M059J (cell line): ENCODE measurements around the gene ANXA2. TPM values are rescaled to one million over a fixed set of nuclear protein-coding genes. Genes with fewer than 3 reads are reported as not detected.
"Not testable (repeated sequence)": the region's sequence is repeated elsewhere in the genome, so short reads cannot be mapped to it uniquely, and the experiment has no call there.

Source experiments
- DNase-seq: peaks from one replicate; pipeline ENCODE4 v3.0.0-alpha.2; 2012; ENCODE audit warnings: low read depth
- total RNA-seq: library from RNA; depleted of rRNA; stranded (reverse); fragments of >200 nt; shearing (Covaris generic); gene quantifications from 2 replicates; pipeline ENCODE4 v1.2.3, GENCODE V29; 2014

Gene ANXA2
- total RNA-seq, 1 experiment from 2014 or later: 2,950 TPM

DNA sequence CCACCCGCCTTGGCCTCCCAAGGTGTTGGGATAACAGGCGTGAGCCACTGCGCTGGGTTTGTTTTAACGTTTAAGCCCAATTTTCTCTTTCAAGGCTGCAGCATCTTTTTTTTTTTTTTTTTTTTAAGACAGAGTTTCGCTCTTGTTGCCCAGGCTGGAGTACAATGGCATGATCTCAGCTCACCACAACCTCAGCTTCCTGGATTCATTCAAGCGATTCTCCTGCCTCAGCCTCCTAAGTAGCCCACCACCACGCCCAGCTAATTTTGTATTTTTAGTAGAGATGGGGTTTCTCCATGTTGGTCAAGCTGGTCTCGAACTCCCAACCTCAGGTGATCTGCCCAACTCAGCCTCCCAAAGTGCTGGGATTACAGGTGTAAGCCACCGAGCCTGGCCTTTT, 12.6 kb upstream of the ANXA2 start:
- not testable (repeated sequence) for DNase-seq

- peak; percentile 79 for DNase-seq
These were observed 10.7 kb upstream of the ANXA2 start for GRCh38 chr15:60408463-60408981.

GRCh38 chr15:60407415-60407805, 9.6 kb upstream of the ANXA2 start:
- peak; percentile 82 for DNase-seq

- no peak for DNase-seq
These were observed 9.0 kb upstream of the ANXA2 start for GRCh38 chr15:60406513-60407414.

- no peak for DNase-seq
These were observed 7.6 kb upstream of the ANXA2 start for GRCh38 chr15:60405399-60405798.

DNA sequence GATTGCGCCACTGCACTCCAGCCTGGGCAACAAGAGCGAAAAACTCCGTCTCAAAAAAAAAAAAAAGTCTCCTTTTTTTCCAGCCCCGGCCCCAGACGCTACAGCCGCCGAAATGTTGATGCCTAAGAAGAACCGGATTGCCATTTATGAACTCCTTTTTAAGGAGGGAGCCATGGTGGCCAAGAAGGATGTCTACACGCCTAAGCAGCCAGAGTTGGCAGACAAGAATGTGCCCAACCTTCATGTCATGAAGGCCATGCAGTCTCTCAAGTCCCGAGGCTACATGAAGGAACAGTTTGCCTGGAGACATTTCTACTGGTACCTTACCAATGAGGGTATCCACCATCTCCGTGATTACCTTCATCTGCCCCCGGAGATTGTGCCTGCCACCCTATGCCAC, 6.6 kb upstream of the ANXA2 start:
- DNase-seq: not testable (repeated sequence)

GRCh38 chr15:60400944-60401343, 3.2 kb upstream of the ANXA2 start:
- DNase-seq: no peak

DNA sequence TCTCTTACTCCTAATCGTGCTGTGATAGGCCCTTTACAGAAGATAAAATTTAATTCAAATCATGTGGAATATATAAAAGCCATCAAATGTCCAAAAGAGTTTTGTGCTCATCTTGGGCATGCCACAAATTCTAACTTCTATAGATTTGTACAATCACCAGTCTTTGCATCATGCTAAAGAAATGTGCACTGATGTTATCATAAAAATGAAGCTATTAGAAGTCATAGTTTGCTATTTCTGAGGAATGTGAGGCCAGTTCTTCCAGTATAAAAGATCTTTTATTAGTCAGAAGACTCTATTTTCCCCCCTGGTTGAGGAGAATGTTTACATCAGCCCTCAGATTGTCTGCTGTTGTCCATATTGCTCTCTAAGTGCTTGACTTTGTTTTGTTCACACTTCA, 2.1 kb upstream of the ANXA2 start:
- peak; percentile 60 for DNase-seq

- no peak for DNase-seq
These were observed 1.6 kb upstream of the ANXA2 start for GRCh38 chr15:60399246-60399915.

GRCh38 chr15:60396958-60397771, 621 bp downstream of the ANXA2 start:
- peak; percentile 83 for DNase-seq

- peak; percentile 44 for DNase-seq
These were observed 1.2 kb downstream of the ANXA2 start for GRCh38 chr15:60396560-60396957.

DNA sequence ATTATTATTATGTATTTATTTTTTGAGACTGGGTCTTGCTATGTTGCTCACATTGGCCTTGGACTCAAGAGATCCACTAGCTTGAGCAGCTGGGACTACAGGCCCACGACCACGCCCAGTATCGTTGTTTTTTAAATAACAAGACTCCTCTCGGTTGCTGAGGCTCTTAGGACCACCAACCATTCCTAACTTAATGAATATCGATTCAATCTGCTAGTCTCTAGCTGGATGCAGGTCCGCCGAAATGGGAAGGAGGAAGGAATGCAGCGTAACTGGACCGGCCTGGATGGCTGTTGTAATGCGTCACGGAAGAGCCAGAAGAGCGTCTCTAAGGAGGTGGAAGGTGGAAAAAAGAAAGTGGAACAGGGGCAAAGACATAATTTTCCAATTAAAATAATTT, 1.7 kb downstream of the ANXA2 start:
- DNase-seq: no peak

- no peak for DNase-seq
These were observed 2.3 kb downstream of the ANXA2 start for GRCh38 chr15:60395276-60396011.

DNA sequence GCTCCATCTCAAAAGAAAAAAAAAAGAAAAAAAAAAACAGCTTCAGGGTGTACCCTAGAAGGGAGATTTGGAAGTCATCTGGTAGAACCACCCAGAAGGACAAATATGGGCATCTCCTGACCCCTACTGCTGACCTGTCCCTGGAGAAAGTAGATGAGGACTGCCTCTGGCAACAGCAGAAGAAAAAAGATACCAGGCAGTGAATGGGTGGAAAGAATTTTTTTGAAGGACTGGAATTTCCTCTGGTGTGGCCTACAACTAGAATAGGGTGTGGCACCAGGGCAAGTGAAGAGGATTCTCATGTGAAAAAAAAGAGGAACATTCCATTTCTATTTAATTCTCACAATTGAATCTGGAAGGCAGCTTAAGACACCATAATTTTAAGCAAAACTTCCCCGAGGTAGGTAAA, 3.1 kb downstream of the ANXA2 start:
- DNase-seq: peak; percentile 67

GRCh38 chr15:60392986-60393790, 4.6 kb downstream of the ANXA2 start:
- DNase-seq: peak; percentile 99

DNA sequence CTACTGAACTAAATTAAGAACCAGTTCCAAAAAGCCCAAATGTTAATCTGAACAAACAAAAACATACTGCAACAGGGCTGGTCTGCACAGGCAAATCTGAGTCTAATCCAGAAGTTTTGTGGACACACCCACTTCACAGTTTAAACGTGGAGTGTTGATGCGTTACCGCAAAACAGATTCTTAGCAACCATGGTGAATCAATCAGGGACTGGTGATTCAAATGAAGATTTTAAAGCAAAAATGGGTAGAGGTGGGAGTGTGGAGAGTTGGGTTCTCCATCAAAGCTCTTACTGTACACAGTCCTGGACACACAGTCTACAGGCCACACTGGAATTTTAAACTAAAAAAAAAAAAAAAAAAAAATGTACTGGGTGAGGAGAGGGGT, 5.2 kb downstream of the ANXA2 start:
- peak; percentile 94 for DNase-seq

DNA sequence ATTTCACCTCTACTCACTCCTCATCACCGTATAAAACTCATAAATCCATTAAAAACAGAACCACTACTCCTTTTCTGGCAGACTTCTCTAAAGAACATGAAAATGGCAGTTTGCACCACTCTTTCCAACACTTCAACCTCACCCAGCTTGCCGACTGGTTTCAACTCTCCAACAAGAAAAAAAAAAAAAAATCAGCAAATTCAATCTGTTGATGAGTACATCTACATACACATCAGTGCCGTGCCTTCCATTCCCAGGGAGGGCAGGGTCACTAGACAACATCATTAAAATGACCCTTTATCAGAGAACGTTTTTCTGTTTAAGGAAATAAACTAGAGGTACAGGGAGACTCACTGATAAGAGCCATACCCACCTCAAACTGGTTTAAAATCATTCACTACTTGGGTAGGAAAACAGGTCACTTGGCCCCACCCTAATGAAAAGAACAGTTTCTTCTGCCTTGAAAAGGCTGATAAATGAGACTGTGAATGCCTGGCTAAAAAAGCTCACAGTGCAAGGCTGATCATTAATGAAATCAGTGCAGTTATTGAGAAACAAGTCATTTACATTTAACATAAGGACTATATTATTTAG, 6.0 kb downstream of the ANXA2 start:
- no peak for DNase-seq

DNA sequence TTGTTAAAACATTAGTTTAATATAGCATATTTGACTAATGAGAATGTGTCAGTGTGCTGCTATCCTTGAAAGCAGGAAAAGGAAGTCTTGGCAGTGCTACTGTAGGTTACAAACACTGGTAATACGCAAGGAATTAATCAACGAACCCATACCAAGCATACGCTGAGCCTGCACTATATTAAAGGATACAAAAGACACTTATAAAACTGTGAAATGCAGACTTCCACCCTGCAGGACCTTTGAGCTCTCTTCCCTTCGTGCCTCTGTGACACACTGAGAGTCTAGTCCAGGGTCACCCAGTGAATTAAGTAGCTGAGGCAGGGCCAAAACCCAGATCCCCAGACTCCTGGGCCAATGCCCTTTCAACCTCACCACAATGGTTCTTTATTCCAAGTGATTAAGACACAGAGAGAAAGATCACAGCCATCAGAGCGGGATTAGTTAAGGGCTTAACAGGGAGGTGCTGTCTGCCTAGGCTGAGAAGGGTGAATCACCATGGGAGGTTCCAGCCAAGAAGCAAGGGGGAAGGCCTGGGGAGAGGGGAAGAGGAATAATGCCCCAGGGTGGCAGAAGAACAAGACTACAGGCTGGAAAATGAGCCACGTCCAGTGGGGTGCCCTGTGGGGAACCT, 6.8 kb downstream of the ANXA2 start:
- peak; percentile 96 for DNase-seq

GRCh38 chr15:60390231-60390630, 7.6 kb downstream of the ANXA2 start:
- no peak for DNase-seq
